Measurements from ENCODE around the gene CIRBP.

The CIRBP gene

GRCh38 chr19:1257475-1258162 is 11.5 kb upstream of the CIRBP start:
- DNase-seq = no peak

GRCh38 chr19:1258163-1258492 is 11.0 kb upstream of the CIRBP start:
- DNase-seq = no peak

- no peak for DNase-seq
Measured at GRCh38 chr19:1258707-1259205, 10.4 kb upstream of the CIRBP start.

- peak in 1 of 2 donors; percentile 43 for DNase-seq
Measured at GRCh38 chr19:1259206-1259875, 9.8 kb upstream of the CIRBP start.

- DNase-seq = no peak
Measured at GRCh38 chr19:1259876-1260748, 9.0 kb upstream of the CIRBP start.

GRCh38 chr19:1260749-1261537 is 8.2 kb upstream of the CIRBP start:
- DNase-seq = peak; percentile 95 to 98

GRCh38 chr19:1261538-1261797 is 7.7 kb upstream of the CIRBP start:
- no peak for DNase-seq

- DNase-seq = no peak
Measured at GRCh38 chr19:1261798-1262622, 7.1 kb upstream of the CIRBP start.

GRCh38 chr19:1262623-1263123 is 6.5 kb upstream of the CIRBP start:
- DNase-seq = no peak

GRCh38 chr19:1263188-1263587 is 5.9 kb upstream of the CIRBP start:
- DNase-seq = no peak

- DNase-seq = no peak
Measured at GRCh38 chr19:1264801-1265614, 4.1 kb upstream of the CIRBP start.

GRCh38 chr19:1265615-1266128 is 3.5 kb upstream of the CIRBP start:
- peak; percentile 60 to 69 for DNase-seq

GRCh38 chr19:1266129-1266915 is 2.8 kb upstream of the CIRBP start:
- peak; percentile 67 to 87 for DNase-seq

GRCh38 chr19:1266916-1267476 is 2.1 kb upstream of the CIRBP start:
- peak in 1 of 2 donors; percentile 85 for DNase-seq

- no peak for DNase-seq
Measured at GRCh38 chr19:1267477-1268225, 1.5 kb upstream of the CIRBP start.

GRCh38 chr19:1268226-1269064 is 687 bp upstream of the CIRBP start:
- DNase-seq = no peak

- DNase-seq = peak; percentile 79 to 87
Measured at GRCh38 chr19:1269478-1270212, 513 bp downstream of the CIRBP start.

Measured in inflammatory macrophage treated with lipopolysaccharide for 1 hour (primary cell).